ENCODE data around the gene CFAP58.

The CFAP58 gene

DNA sequence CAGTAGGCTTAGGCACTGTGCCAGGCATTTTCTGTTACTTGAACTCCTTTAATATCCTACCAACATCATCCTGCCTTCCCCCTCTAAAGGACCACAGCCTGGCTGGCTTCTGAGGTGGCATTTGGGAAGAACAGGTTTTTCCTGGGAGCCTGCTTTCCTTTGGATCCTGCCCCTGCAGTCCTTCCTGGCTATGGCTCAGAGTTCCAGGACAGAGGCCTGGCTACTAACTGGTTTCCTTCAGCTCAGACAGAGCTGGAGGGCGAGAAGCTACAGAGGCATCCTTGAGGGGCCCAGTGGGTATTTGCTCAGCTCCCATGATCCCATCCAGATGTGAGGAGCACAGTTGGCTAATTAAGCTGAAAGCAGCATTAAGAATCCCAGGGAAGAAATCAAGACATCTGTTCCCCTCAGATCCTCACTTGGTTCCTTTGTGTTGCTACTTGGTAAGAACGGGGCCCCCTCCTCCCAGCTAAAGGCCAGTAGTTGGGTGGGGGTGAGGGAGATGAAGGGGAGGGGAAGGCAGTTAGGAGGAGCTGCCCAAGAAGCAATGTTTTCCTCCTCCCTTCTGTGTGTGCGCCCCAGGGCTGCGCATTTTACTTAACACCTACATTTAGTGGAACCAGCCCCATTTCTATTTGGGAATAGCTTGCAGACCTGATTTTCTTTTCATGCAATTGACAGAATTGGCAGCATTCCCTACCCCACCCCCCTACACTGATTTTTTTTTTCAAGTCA is 144.9 kb downstream of the CFAP58 start:
- DNase-seq: no peak

DNA sequence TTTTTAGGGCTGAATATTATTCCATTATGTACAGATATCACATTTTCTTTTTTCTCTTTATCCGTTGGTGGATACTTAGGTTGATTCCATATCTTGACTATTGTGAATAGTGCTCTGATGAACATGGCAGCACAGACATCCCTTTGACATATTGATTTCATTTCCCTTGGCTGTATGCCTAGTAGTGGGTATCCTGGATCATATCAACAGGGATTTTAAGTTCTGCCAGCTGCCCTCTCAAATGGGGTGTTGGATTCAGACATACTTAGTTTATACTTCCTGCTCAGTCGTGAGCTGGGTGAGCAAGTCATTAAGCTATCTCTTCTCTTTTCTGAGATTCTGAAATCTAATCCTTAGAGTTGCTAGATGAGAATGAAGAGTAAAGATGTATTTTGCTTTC is 147.8 kb downstream of the CFAP58 start:
- DNase-seq: no peak

DNA sequence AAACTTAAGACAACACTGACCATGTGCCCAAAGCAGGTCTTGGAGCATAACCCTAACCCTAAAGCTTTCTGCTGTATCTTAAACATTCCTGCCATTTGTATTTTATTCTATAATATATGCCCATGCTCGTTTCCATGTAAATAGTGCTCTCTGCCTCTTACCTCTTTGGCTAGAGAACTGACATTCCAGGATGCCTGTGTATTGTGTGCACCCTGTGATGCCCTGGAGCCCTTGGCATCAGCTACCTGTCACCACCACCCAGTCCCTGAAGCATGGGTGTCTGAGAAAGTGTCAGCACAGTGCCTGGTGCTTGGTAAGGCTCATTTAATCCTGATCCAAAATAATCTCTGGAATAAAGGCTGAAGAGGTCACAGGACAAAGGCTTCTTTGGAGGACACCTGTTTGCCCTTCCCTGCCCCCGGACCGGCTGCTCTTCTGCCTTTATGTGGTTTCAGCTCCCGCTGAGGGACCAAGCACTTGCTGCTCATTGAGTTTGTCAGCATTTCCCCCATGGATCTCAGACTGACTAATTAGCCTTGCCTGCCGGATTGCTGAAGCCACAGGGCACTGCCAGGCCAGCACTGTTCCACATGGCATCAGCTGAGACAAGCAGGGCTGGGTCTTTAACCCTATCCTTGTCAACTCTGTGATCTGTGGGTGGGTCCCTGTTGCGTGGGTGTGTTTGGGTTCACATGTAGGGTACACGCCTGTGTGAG is 148.4 kb downstream of the CFAP58 start:
- no peak for DNase-seq

DNA sequence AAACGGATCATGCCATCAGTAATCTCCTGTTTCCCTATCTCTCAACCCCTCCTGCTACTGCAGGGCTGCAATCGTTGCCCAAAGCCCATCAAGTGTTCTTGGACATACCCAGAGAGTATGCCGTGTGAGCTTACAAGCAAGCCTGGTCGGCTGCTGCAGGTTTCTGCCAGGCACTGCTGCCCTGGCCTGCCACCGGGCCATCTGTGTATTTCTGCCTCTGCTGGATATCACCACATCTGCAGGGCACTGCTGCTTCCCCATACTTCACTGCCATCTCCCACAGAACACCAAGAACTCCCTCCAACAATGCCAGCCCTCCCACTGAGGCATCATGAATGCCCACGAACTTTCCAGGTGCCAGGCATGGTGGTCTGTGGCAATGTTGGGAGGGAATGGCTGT is 149.3 kb downstream of the CFAP58 start:
- no peak for DNase-seq
